GM12878 (cell line): ENCODE results near the gene TYSND1. TPM values are rescaled to one million over a fixed set of nuclear protein-coding genes. Genes with fewer than 3 reads are reported as not detected.

Source experiments
- ATAC-seq: fragments of 200-7000 bp; cut with Tn5 transposase; 3 replicates; pipeline ENCODE4 v1.9.1; 2020; ENCODE audit warnings: mild to moderate bottlenecking, moderate library complexity
- BruUV-seq: library from RNA; stranded (reverse); fragments of 400-500 nt; replicated peaks from 2 replicates; lab custom pipeline; 2021; lab: Mats Ljungman, UMichigan
- CTCF ChIA-PET: fragments of 300-600 bp; sonication (Branson Sonifier 250); formaldehyde crosslinking; extraction: SDS; loops from one replicate; lab custom pipeline; 2021; ENCODE audit warnings: inconsistent platforms; lab: Yijun Ruan, JAX
- POLR2A ChIA-PET: fragments of 350-600 bp; formaldehyde crosslinking; extraction: SDS; loops from one replicate; lab custom pipeline; 2021; ENCODE audit warnings: inconsistent platforms; lab: Charles Lee
- RAD21 ChIA-PET: fragments of 300-600 bp; sonication (Branson Sonifier 250); formaldehyde crosslinking; loops from one replicate; lab custom pipeline; 2023; ENCODE audit warnings: antibody characterized with exemption; ENCODE audit not compliant: unreplicated experiment; lab: Charles Lee
- SMC1A ChIA-PET: fragments of 300-600 bp; sonication (Branson Sonifier 250); formaldehyde crosslinking; loops from one replicate; lab custom pipeline; 2023; ENCODE audit not compliant: unreplicated experiment, uncharacterized antibody; lab: Charles Lee
- DNase-seq: peaks from one replicate; pipeline ENCODE4 v3.0.0-alpha.2; 2011; ENCODE audit warnings: low read depth, low spot score
- FAIRE-seq: peaks from 3 replicates; lab custom pipeline; 2011; peaks lifted over from hg19 to GRCh38; lab: Jason Lieb, UNC
- H2AFZ ChIP-seq: 2 replicates; pipeline ENCODE4 v1.6.0; 2011; ENCODE audit warnings: low read depth, low read length, control low read depth; ENCODE audit not compliant: control insufficient read depth
- H3K27ac ChIP-seq: 2 replicates; pipeline ENCODE4 v1.5.1; 2011; ENCODE audit warnings: control low read depth; ENCODE audit not compliant: control insufficient read depth, insufficient read depth
- H3K27me3 ChIP-seq, 2 experiments: replicated peaks in 1 of 2; 2 replicates each; pipeline versions ENCODE4 v1.6.0 to v1.6.1; 2011; ENCODE audit warnings: low read length in 1 of 2; ENCODE audit not compliant: control insufficient read depth in 2 of 2, insufficient read depth in 2 of 2
- H3K36me3 ChIP-seq, 2 experiments: 2 replicates each; pipeline ENCODE4 v1.5.1; 2011; ENCODE audit warnings: low read length in 1 of 2; ENCODE audit not compliant: control insufficient read depth in 2 of 2, insufficient read depth in 2 of 2
- H3K4me1 ChIP-seq: 2 replicates; pipeline ENCODE4 v1.6.1; 2011; ENCODE audit warnings: mild to moderate bottlenecking, low read length, moderate library complexity, mixed read lengths; ENCODE audit not compliant: control insufficient read depth, insufficient read depth
- H3K4me2 ChIP-seq: 2 replicates; pipeline ENCODE4 v1.6.0; 2011; ENCODE audit warnings: control low read depth; ENCODE audit not compliant: control insufficient read depth, insufficient read depth
- H3K4me3 ChIP-seq: fragments of 200-600 bp; sonication (generic); 2 replicates; pipeline ENCODE4 v1.5.1; 2016
- H3K79me2 ChIP-seq: 2 replicates; pipeline ENCODE4 v1.6.0; 2011; ENCODE audit warnings: low read length; ENCODE audit not compliant: control insufficient read depth, insufficient read depth
- H3K9ac ChIP-seq: 2 replicates; pipeline ENCODE4 v1.8.0; 2011; ENCODE audit warnings: low read length, control low read depth, mixed read lengths; ENCODE audit not compliant: control insufficient read depth, insufficient read depth
- H3K9me3 ChIP-seq: replicated peaks from 3 replicates; pipeline ENCODE4 v1.5.1; 2011; ENCODE audit warnings: mild to moderate bottlenecking, low read length; ENCODE audit not compliant: control insufficient read depth, insufficient read depth
- H4K20me1 ChIP-seq: 2 replicates; pipeline ENCODE4 v1.6.0; 2011; ENCODE audit not compliant: control insufficient read depth, insufficient read depth
- ELK1 ChIP-seq: IDR thresholded peaks from 2 replicates; pipeline ENCODE4 v1.6.1; 2012; ENCODE audit warnings: low read depth, low read length, improper control_type of control experiment
- RUNX3 ChIP-seq: IDR thresholded peaks from 2 replicates; pipeline ENCODE4 v1.6.1; 2012; ENCODE audit warnings: low read length, inconsistent platforms
- SRF ChIP-seq, 2 experiments: IDR thresholded peaks; 2 replicates each; pipeline ENCODE4 v1.6.1; 2011; ENCODE audit warnings: low read depth in 2 of 2, low read length in 2 of 2, mild to moderate bottlenecking in 1 of 2, moderate library complexity in 1 of 2
- ZNF24 ChIP-seq: fragments of 450-650 bp; IDR thresholded peaks from 2 replicates; pipeline ENCODE4 v1.6.1; 2017; ENCODE audit warnings: antibody characterized with exemption, mild to moderate bottlenecking
- WGBS: methylation state at CpG from one replicate; pipeline ENCODE4 v1.1.6; 2016; ENCODE audit warnings: low lambda C conversion rate; ENCODE audit not compliant: insufficient replicate concordance, insufficient coverage; ENCODE audit errors: missing lambda C conversion rate; 5-methylcytosine and 5-hydroxymethylcytosine counted together
- in situ Hi-C: fragments of 300-500 bp; cut with MboI; formaldehyde crosslinking; loops from 9 replicates; pipeline ENCODE4 v1.14.3; 2018; ENCODE audit warnings: mixed read lengths
- intact Hi-C: fragments of 100-400 bp; cut with micrococcal nuclease; formaldehyde crosslinking; loops from one replicate; pipeline ENCODE4 v1.14.2; 2022; ENCODE audit not compliant: unreplicated experiment
- polyA plus RNA-seq, 11 experiments: library from polyadenylated mRNA; depleted of rRNA in 4 of 11; unstranded in 6 of 11; stranded (reverse) in 5 of 11; fragments of >200 nt; fragmentation: Nextera tagmentation in 4 of 11; fragmentation: Illumina TruSeq in 1 of 11; extraction: Ambion mirVana in 4 of 11; extraction: Trizol in 1 of 11; gene quantifications; 1 replicate in 1 of 11; 2 replicates in 10 of 11; pipeline versions ENCODE4 v1.2.1 to v1.2.3, GENCODE V29; 2011 to 2016; ENCODE audit warnings: inconsistent platforms in 2 of 11, missing spikeins in 2 of 11, low read depth in 1 of 11
- total RNA-seq, 4 experiments: library from RNA; depleted of rRNA in 3 of 4; stranded (reverse); fragments of >200 nt in 3 of 4; fragmentation: Illumina TruSeq in 1 of 4; extraction: Trizol in 1 of 4; gene quantifications; 2 replicates each; pipeline versions ENCODE4 v1.2.1 to v1.2.3, GENCODE V29; 2013 to 2021
- TF ChIP-seq, protein P1 (sequence below): fragments of 450-650 bp; IDR thresholded peaks from 2 replicates; pipeline ENCODE4 v1.6.1; 2017; ENCODE audit warnings: low read depth, mild to moderate bottlenecking, moderate library complexity

The TYSND1 gene
- total and polyA plus RNA-seq, 10 of the 15 experiments (the other 5 are each of a cell fraction or from before 2014, with no cell fraction given), result 1.9 to 21.4 (median 12.0) TPM

GRCh38 chr10:70164163-70164562, 17.7 kb upstream of the TYSND1 start:
- SMC1A ChIA-PET, result no interaction called here
- no TSS peak for BruUV-seq
- DNase-seq (no peak), FAIRE-seq (no peak), ATAC-seq (peak; percentile 3; the same call in 1 of the 3 replicates)
- peaks cover 24% of the 10 kb centered on the region for H3K4me1 ChIP-seq
- H3K4me2 ChIP-seq, result peak overlapping the region; percentile 78; the same call in 1 of the 2 replicates
- RAD21 ChIA-PET, result no interaction called here
- no peaks in the 10 kb centered on the region for H3K9me3 ChIP-seq
- intact Hi-C loops, result no loop called here
- peak overlapping the region; percentile 51; the same call in 1 of the 2 replicates for H3K4me3 ChIP-seq
- TF ChIP-seq, protein P1, sequence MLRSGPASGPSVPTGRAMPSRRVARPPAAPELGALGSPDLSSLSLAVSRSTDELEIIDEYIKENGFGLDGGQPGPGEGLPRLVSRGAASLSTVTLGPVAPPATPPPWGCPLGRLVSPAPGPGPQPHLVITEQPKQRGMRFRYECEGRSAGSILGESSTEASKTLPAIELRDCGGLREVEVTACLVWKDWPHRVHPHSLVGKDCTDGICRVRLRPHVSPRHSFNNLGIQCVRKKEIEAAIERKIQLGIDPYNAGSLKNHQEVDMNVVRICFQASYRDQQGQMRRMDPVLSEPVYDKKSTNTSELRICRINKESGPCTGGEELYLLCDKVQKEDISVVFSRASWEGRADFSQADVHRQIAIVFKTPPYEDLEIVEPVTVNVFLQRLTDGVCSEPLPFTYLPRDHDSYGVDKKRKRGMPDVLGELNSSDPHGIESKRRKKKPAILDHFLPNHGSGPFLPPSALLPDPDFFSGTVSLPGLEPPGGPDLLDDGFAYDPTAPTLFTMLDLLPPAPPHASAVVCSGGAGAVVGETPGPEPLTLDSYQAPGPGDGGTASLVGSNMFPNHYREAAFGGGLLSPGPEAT, result no peak
- TF ChIP-seq RUNX3 (0 out of 2 replicates have a peak, but pooled peaks have one; percentile 29), SRF (IDR thresholded peaks at IDR 0.05; ENCODE audit: low read depth in 2 of 2, low read length in 2 of 2) (peak; percentile 81 to 96), ELK1 (0 out of 2 replicates have a peak, but pooled peaks have one; percentile 27), ZNF24 (no peak)
- H3K36me3 ChIP-seq, result peaks cover 0 to 23% of the 10 kb centered on the region in 2 experiments; a peak in 3 of 4 replicates
- 0 out of 2 replicates have a peak overlapping the region, but pooled peaks have one; percentile 15 for H3K27ac ChIP-seq
- 44% methylated on average over 3 of the region's 3 CpGs for WGBS
- in situ Hi-C loops, result no loop called here
- no peak overlapping the region for H3K9ac ChIP-seq
- no peaks in the 10 kb centered on the region for H3K27me3 ChIP-seq
- CTCF ChIA-PET, result no interaction called here
- H4K20me1 ChIP-seq, result no peaks in the 10 kb centered on the region
- POLR2A ChIA-PET, result no interaction called here
- H2AFZ ChIP-seq, result no peak overlapping the region
- H3K79me2 ChIP-seq, result peaks cover 90% of the 10 kb centered on the region
